K562 (cell line): Measurements from ENCODE around the gene CUX1. TPM values are rescaled to one million over a fixed set of nuclear protein-coding genes. Genes with fewer than 3 reads are reported as not detected.
A peak's percentile ranks its signal among the peaks of the same experiment; 100 is the strongest.

Experiments used
- C11orf30 ChIP-seq: fragments of 450-650 bp; IDR thresholded peaks from 2 replicates; pipeline ENCODE4 v1.6.1; 2016; ENCODE audit warnings: low read depth, mild to moderate bottlenecking
- COPS2 ChIP-seq: fragments of 450-650 bp; conservative IDR thresholded peaks from 2 replicates; pipeline ENCODE4 v1.6.1; 2016; ENCODE audit warnings: mild to moderate bottlenecking, moderate library complexity
- CSDE1 ChIP-seq, 2 experiments: fragments of 450-650 bp; IDR thresholded peaks; 2 replicates each; pipeline ENCODE4 v1.6.1; 2016; ENCODE audit warnings: mild to moderate bottlenecking in 1 of 2
- DACH1 ChIP-seq: fragments of 450-650 bp; IDR thresholded peaks from 2 replicates; pipeline ENCODE4 v1.6.1; 2018; ENCODE audit not compliant: partially characterized antibody
- HCFC1 ChIP-seq: IDR thresholded peaks from 2 replicates; pipeline ENCODE4 v1.6.1; 2012; ENCODE audit warnings: low read depth, low read length, improper control_type of control experiment
- HDAC3 ChIP-seq: fragments of 450-650 bp; IDR thresholded peaks from 2 replicates; pipeline ENCODE4 v1.6.1; 2018; ENCODE audit warnings: borderline replicate concordance, mild to moderate bottlenecking, moderate library complexity; ENCODE audit not compliant: partially characterized antibody
- HNRNPH1 ChIP-seq: fragments of 200-400 bp; formaldehyde crosslinking; optimal IDR thresholded peaks from 2 replicates; pipeline ENCODE3; 2017; ENCODE audit warnings: low read depth, mild to moderate bottlenecking, low read length, moderate library complexity
- NFATC3 ChIP-seq: fragments of 450-650 bp; IDR thresholded peaks from 2 replicates; pipeline ENCODE4 v1.6.1; 2017; ENCODE audit warnings: mild to moderate bottlenecking
- POLR2A ChIP-seq: fragments of 450-650 bp; conservative IDR thresholded peaks from 2 replicates; pipeline ENCODE4 v1.6.1; 2016
- POLR2H ChIP-seq: IDR thresholded peaks from 2 replicates; pipeline ENCODE4 v1.6.1; 2016; ENCODE audit warnings: missing genetic modification characterization, low read depth, mild to moderate bottlenecking, control low read depth, missing compliant biosample characterization, moderate library complexity
- RBM39 ChIP-seq: fragments of 200-400 bp; formaldehyde crosslinking; optimal IDR thresholded peaks from 2 replicates; pipeline ENCODE3; 2018; ENCODE audit warnings: low read depth, low read length
- TEAD4 ChIP-seq, 2 experiments: sonication (generic) in 1 of 2; formaldehyde crosslinking in 1 of 2; IDR thresholded peaks; 2 replicates each; pipeline versions ENCODE4 v1.6.1 to v1.8.0; 2012 to 2022; ENCODE audit warnings: borderline replicate concordance in 1 of 2, inconsistent platforms in 1 of 2, low read length in 1 of 2, mild to moderate bottlenecking in 1 of 2, missing genetic modification reagents in 1 of 2
- XRCC4 ChIP-seq: IDR thresholded peaks from one replicate; pipeline ENCODE4 v1.6.1; 2011; ENCODE audit not compliant: insufficient read depth, insufficient read length; ENCODE audit errors: extremely low read depth
- ZBED1 ChIP-seq: IDR thresholded peaks from 2 replicates; pipeline ENCODE4 v1.6.1; 2014
- ZKSCAN1 ChIP-seq: fragments of 150-350 bp; IDR thresholded peaks from 2 replicates; pipeline ENCODE4 v1.6.1; 2016; ENCODE audit warnings: low read depth, low read length
- ZNF133 ChIP-seq: fragments of 250-450 bp; sonication (Bioruptor Pico); IDR thresholded peaks from 2 replicates; pipeline ENCODE4 v1.4.0; 2020; ENCODE audit warnings: mild to moderate bottlenecking
- ZNF239 ChIP-seq: fragments of 250-450 bp; sonication (Bioruptor Pico); IDR thresholded peaks from 2 replicates; pipeline ENCODE4 v1.4.0; 2020; ENCODE audit warnings: mild to moderate bottlenecking
- ZNF24 ChIP-seq: fragments of 450-650 bp; IDR thresholded peaks from 2 replicates; pipeline ENCODE4 v1.6.1; 2016
- ZNF274 ChIP-seq: IDR thresholded peaks from 2 replicates; pipeline ENCODE4 v1.6.1; 2011; ENCODE audit warnings: low read depth, mild to moderate bottlenecking, low read length, moderate library complexity, borderline replicate concordance
- ZNF583 ChIP-seq: fragments of 250-450 bp; sonication (Bioruptor Pico); IDR thresholded peaks from 2 replicates; pipeline ENCODE4 v1.4.0; 2020
- ZNF778 ChIP-seq: fragments of 450-650 bp; formaldehyde crosslinking; IDR thresholded peaks from 2 replicates; pipeline ENCODE4 v1.4.0; 2020; ENCODE audit warnings: mild to moderate bottlenecking, moderate library complexity
- ZNF785 ChIP-seq: fragments of 250-450 bp; sonication (Bioruptor Pico); IDR thresholded peaks from 2 replicates; pipeline ENCODE4 v1.4.0; 2020; ENCODE audit warnings: mild to moderate bottlenecking
- polyA plus RNA-seq, 8 experiments: library from polyadenylated mRNA; depleted of rRNA in 4 of 8; stranded (reverse) in 5 of 8; unstranded in 3 of 8; fragments of >200 nt; fragmentation: Nextera tagmentation in 2 of 8; fragmentation: Illumina TruSeq in 1 of 8; extraction: Ambion mirVana in 2 of 8; extraction: Trizol in 1 of 8; gene quantifications; 2 replicates each; pipeline versions ENCODE4 v1.2.1 to v1.2.3, GENCODE V29; 2011 to 2014; ENCODE audit warnings: inconsistent platforms in 1 of 8, missing spikeins in 1 of 8
- total RNA-seq, 7 experiments: library from RNA; depleted of rRNA in 6 of 7; stranded (reverse); fragments of >200 nt in 6 of 7; fragmentation: Illumina TruSeq in 2 of 7; extraction: Trizol in 2 of 7; gene quantifications; 2 replicates each; pipeline versions ENCODE4 v1.2.1 to v1.2.3, GENCODE V29; 2011 to 2021; ENCODE audit warnings: low replicate concordance in 1 of 7
- TF ChIP-seq, protein P1 (sequence below): IDR thresholded peaks from 2 replicates; pipeline ENCODE4 v1.6.1; 2011; ENCODE audit not compliant: insufficient read length; ENCODE audit errors: extremely low read depth
- TF ChIP-seq, protein P2 (sequence below), 2 experiments: fragments of 450-650 bp in 1 of 2; sonication (generic) in 1 of 2; formaldehyde crosslinking in 1 of 2; IDR thresholded peaks in 1 of 2; conservative IDR thresholded peaks in 1 of 2; 2 replicates each; pipeline versions ENCODE4 v1.6.1 to v1.8.1; 2016 to 2023; ENCODE audit warnings: mild to moderate bottlenecking in 2 of 2, moderate library complexity in 2 of 2, inconsistent platforms in 1 of 2, missing genetic modification reagents in 1 of 2
- TF ChIP-seq, protein P3 (sequence below): sonication (generic); formaldehyde crosslinking; IDR thresholded peaks from 2 replicates; pipeline ENCODE4 v1.8.0; 2023; ENCODE audit warnings: mild to moderate bottlenecking, missing genetic modification reagents
- TF ChIP-seq, protein P4 (sequence below): fragments of 450-650 bp; IDR thresholded peaks from 2 replicates; pipeline ENCODE4 v1.6.1; 2016; ENCODE audit warnings: antibody characterized with exemption

The CUX1 gene
- total and polyA plus RNA-seq, 9 of the 15 experiments (the other 6 are each of a cell fraction or from before 2014, with no cell fraction given) = 3.6 to 55.3 (median 25.2) TPM

DNA sequence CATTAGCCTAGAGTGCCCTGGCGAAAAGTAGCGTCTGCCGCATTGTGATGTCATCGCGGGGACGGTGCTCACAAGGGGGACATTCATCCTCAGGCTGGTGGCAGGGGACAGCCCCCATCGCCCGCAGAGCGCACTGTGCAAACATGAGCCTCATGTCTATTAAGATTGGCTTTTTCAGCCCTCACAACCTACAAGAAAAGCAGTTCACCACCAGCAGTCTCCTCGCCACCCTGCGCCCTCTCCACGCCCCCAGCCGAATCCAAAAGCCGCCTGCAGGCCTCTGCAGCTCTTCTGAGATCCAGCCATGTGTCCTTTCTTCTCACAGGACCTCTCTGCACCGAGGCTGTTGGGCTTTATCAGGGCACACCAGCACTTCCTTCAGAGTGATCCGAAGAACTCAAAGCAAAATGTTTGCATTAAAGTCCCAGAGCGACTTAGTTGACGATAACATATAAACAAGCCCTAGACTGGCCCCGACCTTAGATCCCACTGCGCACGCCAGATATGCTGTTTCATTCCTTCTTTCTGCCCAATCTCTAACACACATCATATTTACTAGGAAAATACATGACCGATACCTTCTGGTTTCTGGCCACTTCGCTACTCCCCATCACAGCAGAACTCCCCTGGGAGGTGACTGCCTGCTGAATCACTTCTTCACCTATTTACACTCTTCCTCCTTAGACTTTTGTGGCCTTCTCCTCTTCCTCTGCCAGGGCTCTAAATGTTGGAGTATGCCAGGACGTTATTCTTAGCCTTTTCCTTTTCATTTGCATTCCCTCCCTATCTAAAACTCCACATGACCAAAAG lies 263.2 kb downstream of the CUX1 start (continued):
- TF ChIP-seq HNRNPH1 (no peak), XRCC4 (no peak), COPS2 (no peak), POLR2A (no peak; the same call in 1 of the 2 replicates), ZNF239 (CRISPR knock-in tag) (no peak), HDAC3 (peak; percentile 87), ZNF778 (CRISPR knock-in tag) (no peak), RBM39 (no peak), ZNF274 (no peak), ZNF24 (peak; percentile 98), ZBED1 (peak; percentile 53; the same call in 1 of the 2 replicates), CSDE1 (IDR thresholded peaks at IDR 0.05) (no peak), ZKSCAN1 (0 out of 2 replicates have a peak, but pooled peaks have one; percentile 42), C11orf30 (peak; percentile 94), HCFC1 (peak; percentile 11; the same call in 1 of the 2 replicates), ZNF583 (CRISPR knock-in tag) (0 out of 2 replicates have a peak, but pooled peaks have one; percentile 45), ZNF133 (CRISPR knock-in tag) (no peak), ZNF785 (CRISPR knock-in tag) (no peak), DACH1 (peak; percentile 23), POLR2H (no peak), TEAD4 (IDR thresholded peaks at IDR 0.05; ENCODE audit: low read length) (peak; percentile 93), TEAD4 (CRISPR knock-in tag; IDR thresholded peaks at IDR 0.05; ENCODE audit: borderline replicate concordance) (no peak), NFATC3 (peak; percentile 75; the same call in 1 of the 2 replicates)
- TF ChIP-seq, protein P1, sequence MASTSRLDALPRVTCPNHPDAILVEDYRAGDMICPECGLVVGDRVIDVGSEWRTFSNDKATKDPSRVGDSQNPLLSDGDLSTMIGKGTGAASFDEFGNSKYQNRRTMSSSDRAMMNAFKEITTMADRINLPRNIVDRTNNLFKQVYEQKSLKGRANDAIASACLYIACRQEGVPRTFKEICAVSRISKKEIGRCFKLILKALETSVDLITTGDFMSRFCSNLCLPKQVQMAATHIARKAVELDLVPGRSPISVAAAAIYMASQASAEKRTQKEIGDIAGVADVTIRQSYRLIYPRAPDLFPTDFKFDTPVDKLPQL = no peak
- TF ChIP-seq, protein P2, sequence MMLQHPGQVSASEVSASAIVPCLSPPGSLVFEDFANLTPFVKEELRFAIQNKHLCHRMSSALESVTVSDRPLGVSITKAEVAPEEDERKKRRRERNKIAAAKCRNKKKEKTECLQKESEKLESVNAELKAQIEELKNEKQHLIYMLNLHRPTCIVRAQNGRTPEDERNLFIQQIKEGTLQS (IDR thresholded peaks at IDR 0.05) = peak; percentile 82
- TF ChIP-seq, protein P2 (CRISPR knock-in tag; conservative IDR thresholded peaks at IDR 0.05) = 0 out of 2 replicates have a peak, but pooled peaks have one; percentile 56
- TF ChIP-seq, protein P3, sequence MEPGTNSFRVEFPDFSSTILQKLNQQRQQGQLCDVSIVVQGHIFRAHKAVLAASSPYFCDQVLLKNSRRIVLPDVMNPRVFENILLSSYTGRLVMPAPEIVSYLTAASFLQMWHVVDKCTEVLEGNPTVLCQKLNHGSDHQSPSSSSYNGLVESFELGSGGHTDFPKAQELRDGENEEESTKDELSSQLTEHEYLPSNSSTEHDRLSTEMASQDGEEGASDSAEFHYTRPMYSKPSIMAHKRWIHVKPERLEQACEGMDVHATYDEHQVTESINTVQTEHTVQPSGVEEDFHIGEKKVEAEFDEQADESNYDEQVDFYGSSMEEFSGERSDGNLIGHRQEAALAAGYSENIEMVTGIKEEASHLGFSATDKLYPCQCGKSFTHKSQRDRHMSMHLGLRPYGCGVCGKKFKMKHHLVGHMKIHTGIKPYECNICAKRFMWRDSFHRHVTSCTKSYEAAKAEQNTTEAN (CRISPR knock-in tag) = no peak
- TF ChIP-seq, protein P4, sequence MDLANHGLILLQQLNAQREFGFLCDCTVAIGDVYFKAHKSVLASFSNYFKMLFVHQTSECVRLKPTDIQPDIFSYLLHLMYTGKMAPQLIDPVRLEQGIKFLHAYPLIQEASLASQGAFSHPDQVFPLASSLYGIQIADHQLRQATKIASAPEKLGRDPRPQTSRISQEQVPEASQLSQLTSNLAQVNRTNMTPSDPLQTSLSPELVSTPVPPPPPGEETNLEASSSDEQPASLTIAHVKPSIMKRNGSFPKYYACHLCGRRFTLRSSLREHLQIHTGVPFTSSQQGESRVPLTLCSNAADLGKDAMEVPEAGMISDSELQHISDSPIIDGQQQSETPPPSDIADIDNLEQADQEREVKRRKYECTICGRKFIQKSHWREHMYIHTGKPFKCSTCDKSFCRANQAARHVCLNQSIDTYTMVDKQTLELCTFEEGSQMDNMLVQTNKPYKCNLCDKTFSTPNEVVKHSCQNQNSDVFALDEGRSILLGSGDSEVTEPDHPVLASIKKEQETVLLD = 0 out of 2 replicates have a peak, but pooled peaks have one; percentile 70
